AG08396 (cell line): Measurements from ENCODE around the gene YWHAE.
"Not testable (repeated sequence)": the region's sequence is repeated elsewhere in the genome, so short reads cannot be mapped to it uniquely, and the experiment has no call there.

Experiments
- DNase-seq: peaks from one replicate; pipeline ENCODE4 v3.0.0; 2012; ENCODE audit warnings: low spot score, mixed read lengths

The YWHAE gene

DNA sequence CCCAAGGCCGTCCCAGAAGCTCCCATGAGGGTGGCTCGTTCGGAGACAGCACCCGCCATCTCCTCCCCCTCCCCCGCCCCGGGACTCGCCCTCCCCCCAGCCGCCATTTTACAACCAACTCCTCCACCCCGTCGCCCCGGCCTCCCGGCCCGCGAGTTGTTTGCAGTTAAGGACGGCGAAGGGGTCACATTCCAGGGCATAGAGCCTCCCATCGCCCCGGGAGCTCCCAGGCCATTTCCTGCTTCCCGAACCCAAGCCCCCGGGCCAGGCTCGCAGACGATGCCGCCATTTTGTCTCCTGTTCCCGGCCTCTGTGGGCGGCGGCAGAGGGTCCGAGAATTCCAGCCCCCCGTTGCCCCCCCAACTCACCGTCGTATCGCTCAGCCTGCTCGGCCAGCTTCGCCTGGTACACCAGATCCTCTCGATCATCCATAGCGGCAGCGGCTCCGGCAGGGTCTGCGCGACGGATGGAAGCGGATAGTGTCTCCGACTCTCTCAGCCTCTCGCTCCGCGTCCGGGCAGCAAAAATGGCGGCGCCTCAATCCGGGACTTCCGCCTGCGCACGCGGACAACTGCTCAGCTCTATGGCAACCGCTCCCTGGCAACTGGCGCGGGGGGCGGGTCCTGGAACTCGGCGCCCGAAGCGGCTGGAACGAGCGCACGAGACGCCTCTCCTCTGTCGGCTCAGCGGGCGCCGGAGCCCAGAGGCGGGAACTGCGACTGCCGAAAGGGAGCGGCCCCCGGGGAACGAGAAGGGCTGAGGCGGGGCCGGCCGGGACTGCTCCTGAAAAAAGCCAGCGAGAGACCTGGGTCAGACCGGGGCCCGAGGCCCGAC is at the start of gene YWHAE:
YWHAE (minus strand) TSS at position 544 of the 834 bp plus-strand sequence; CDS start at position 432, 112 bp downstream.
- DNase-seq: peak; percentile 96

DNA sequence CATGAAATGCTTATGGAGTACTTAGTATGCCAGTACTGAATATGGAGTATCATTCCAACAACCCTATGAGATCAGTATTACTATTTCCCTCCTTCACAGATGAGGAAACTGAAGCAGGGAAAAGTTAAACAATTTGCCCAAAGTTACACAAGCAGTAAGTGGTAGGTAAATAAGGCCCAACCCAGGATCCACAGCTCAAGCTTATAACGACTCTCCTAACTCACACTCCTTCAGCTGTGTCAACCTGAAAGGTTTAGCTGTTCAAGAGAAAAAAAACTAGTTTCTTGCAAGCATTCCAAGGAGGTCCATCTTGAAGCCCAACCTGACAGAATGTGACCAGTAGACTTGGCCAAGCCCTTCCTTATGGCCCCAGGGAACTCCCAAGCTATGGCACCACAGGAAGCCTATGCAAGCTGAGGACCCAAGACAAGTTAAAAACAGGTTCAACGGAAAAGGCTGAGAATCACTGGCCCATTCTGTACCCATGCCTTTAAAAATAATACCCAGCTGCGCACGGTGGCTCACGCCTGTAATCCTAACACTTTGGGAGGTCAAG is 49.5 kb upstream of the YWHAE start:
- no peak for DNase-seq

DNA sequence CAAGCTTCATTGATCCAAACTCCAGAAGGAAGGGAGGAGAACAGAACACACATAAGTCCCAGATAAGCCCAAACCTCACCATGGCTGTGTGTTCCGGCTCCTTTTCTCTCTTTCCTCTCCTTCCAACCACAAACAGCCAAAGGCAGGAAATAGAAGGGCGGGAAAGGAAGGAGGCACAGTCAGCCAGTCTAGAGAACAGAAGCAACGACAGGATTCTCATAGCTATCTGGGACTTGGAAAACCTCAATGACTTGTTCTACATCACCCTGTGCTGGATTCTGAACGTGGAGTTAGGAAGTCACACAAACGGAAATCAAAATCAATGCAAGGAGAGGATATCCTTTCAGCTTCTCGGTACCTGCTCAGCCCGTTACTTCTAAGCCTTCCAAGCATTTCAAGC is 47.0 kb upstream of the YWHAE start:
- DNase-seq: no peak

DNA sequence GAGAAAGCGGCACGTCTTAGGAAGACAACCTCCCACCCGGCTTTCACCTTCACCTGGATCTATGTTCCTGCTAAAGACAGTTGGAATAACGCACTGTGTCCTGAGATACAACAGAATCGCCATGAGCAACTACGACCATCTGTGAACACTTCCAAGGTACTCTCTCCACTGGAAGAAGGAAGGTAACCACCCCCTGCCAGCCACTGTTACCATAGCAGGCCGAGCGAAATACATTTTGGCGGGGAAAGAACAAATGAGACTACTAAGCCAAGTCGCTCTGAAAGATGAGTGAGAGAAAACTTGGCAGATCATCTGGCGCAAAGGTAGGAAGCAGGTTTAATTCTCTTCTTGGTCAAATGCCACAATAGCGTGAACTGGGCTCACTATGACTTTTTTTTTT is 46.2 kb upstream of the YWHAE start:
- DNase-seq: no peak

DNA sequence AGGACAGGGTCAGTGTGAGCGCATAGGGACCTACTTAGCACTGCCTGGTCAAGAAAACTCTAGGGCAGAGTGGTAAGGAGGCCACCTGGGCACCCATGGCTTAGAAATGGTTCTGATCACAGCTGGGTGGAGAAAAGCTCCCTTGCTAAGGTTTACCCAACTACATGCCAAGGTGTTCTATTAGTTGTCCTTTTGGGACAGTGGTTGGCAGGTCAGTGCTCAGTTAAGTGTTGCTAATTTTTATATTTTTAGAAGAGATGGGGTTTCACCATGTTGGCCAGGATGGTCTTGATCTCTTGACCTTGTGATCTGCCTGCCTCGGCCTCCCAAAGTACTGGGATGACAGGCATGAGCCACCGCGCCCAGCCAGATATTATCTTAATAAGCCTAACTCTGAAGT is 45.7 kb upstream of the YWHAE start:
- not testable (repeated sequence) for DNase-seq

DNA sequence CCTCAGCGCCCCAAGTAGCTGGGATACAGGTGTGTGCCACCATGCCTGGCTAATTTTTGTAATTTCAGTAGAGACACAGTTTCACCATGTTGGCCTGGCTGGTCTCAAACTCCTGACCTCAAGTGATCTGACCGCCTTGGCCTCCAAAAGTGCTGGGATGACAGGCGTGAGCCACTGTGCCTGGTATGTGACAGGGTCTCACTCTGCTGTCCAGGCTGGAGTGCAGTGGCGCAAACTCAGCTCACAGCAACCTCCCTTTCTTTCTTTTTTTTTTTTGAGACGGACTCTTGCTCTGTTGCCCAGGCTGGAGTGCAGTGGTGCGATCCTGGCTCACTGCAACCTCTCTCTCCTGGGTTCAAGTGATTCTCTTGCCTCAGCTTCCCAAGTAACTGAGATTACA is 42.7 kb upstream of the YWHAE start:
- DNase-seq: not testable (repeated sequence)

DNA sequence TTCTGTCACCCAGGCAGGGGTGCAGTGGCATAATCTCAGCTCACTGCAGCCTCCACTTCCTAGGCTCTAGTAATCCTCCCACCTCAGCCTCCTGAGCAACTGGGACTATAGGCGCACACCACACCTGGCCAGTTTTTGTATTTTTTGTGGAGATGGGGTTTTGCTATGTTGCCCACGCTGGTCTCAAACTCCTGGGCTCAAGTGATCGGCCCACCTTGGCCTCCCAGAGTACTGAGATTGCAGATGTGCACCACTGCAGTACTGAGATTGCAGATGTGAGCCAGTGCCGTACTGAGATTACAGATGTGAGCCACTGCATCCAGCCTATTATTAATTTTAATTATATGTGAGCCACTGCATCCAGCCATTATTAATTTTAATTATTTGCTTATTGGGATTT is 42.2 kb upstream of the YWHAE start:
- DNase-seq: no peak

DNA sequence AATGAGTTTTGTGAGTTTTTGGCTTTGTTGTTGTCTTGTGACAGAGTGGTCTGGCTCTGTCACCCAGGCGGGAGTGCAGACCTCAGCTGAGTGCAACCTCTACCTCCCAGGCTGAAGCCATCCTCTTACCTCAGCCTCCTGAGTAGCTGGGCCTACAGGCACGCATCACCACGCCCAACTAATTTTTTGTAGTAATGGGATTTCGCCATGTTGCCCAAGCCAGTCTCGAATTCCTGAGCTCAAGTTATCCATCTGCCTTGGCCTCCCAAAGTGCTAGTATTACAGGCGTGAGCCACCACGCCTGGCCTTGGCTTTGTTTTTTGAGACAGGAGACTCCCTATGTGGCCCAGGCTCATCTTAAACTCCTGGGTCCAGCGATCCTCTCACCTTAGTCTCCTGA is 40.9 kb upstream of the YWHAE start:
- DNase-seq: no peak

DNA sequence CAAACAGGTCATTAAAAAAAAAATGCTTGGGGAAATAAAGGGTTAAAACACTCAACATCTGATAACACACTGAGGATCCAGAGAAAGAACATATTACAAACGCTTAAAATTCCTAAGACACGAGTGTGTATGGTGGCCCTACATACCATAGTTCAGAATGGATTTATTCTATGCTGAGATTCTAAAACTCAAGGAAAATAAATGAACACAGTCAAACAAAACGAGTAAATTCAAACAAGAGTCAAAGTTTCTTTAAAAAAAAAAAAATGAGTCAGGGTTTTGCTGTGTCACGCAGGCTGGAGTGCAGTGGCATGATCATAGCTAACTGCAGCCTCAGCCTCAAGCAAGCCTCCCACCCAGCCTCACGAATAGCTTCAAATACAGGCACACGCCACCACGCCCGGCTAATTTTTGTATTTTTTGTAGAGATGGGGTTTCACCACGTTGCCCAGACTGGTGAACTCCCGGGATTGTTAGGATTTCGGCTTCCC is 38.6 kb upstream of the YWHAE start:
- DNase-seq: no peak

DNA sequence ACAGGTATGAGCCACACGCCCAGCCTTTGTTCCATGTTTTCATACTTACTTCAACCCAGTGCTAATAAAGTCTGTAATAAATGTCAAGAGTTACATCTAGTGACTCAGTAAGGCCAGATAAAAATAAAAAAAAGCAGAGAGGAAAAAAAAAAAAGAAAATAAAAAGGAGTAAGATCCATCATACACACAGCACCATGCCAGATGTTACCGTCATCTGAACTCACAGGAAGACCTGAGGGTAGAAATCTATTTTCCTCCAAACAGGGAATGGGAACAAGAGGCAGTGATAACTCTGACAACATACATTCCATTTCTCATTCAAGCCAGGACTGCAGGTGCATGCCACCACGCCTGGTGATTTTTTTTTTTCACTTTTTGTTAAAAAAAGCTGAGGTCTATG is 35.3 kb upstream of the YWHAE start:
- DNase-seq: no peak

DNA sequence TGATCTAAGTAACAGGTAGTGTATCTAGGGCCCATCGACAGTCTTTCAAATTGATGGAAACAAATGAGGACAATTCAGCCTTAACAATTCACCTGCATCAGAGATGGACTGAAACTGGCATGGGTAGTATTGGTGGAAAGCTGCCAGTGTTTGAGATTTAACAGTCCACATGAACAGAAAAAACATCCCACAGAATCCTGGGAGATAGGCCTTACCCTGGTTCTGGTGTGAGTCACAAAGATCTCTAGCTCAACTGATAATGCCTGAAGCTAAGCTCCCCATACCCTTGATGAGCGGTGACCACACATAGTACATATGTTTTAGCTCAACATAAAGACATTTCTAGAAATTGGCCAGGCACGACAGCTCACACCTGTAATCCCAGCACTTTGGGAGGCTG is 34.1 kb upstream of the YWHAE start:
- no peak for DNase-seq

DNA sequence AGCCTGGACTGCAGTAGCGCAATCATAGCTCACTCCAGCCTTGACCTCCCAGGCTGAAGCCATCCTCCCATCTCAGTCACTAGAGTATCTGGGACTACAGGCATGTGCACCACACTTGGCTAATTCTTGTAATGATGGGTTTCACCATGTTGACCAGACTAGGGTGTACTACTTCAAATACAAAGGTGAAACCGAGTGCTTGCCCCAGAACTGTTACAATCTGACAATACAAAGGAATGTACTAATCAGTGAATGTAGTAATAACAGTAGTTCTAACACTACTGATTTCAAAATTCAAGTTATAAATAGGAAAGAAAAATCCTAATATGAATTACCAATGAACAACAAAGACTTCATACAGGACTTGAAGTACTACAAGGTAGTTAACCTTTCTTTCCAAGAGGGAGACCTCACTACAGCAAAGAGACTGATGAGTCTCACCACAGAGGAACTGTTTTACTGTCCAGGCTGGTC is 31.6 kb upstream of the YWHAE start:
- no peak for DNase-seq

DNA sequence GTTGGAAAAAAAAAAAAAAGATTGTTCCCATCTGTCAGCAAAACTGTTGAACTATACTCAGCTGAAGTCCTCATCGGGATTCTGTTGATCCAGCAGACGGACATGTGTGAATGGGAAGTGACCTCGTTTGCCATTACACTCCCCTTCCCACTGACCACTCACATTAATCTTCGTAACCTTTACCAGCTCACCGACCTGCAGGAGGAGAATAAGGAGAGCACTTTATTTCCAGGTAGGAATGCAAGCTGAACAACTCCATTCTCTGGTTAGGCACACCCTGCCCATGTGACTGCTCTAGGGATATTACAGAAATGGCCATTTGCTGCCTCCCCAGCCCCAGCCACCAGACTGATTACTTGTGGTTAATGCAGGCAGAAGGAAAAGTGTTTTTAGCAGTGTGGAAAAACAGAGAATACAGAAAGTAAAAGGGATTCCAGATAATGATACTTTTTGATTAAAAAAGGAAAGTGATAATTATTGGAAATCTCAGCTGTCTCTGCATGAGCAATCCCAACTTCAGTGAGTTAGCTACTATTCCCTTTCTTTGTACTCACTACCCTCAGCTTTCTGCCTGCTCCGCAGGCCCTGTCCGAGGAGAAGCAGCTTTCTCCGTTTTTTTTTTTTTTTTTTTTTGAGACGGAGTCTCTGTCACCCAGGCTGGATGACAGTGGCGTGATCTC is 23.6 kb upstream of the YWHAE start:
- DNase-seq: no peak

DNA sequence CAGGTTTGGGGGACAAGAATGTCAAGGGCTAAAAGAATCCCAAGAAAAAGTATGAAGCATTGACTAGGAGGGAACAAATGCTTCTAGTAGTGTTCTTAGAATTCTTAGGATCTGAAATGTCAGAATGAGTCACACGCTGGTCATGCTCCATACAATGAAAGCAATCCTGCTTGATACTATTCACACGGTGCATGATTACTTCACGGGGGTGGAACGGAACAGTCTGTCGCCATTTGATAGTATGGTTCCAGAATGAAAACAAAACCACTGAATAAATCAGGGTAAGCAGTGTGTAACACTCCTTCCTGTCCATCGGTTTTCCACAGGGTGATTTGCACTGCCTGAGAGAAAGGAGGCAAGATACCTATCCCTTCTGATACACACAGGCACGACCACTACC is 22.9 kb upstream of the YWHAE start:
- DNase-seq: peak; percentile 79

DNA sequence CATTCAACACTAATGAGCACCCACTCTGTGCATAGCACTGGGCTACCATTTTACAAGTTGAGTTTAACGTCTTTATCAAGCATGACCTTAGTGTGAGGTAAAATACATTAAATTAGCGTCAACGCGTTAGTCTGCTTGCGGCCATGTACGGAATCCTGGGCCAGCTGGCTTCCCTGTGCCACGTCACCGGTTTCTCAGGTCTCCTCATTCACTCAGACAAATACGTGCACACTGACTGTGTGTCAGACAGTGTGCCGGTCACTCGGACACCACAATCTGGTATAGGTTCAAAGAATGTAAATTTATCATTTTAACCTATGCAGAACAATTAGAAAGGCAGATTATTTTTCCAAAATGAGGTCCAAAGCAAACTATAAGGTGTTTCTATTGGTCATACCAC is 21.4 kb upstream of the YWHAE start:
- no peak for DNase-seq

DNA sequence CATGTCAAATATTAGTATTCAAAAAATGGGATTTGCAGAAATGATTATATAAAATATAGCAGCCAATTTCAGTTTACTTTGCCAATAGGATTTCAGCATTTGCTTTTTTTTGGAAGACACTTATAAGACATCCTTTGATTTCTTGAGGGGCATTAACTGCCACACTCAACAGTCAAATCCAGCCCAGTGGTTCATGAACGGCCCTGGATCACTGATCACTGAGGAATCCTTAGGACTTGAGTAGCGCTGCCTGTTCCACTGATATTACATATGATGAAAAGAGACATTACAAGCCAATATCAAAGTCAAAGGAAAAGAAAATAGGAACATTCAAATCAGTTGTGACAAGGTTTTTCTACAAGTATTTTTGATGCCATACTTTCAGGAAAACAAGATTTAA is 21.0 kb upstream of the YWHAE start:
- DNase-seq: no peak

DNA sequence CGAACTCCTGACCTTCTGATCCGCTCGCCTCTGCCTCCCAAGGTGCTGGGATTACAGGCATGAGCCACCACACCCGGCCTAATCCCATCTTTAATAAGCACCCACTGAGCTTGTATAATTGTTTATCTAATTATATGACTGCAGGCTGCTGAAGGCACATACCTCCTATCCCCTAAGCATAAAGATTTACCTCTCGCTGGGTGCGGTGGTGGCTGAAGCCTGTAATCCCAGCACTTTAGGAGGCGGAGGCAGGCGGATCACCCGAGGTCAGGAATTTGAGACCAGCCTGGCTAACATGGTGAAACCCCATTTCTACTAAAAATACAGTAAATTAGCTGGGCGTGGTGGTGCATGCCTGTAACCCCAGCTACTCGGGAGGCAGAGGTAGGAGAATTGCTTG is 20.1 kb upstream of the YWHAE start:
- no peak for DNase-seq

DNA sequence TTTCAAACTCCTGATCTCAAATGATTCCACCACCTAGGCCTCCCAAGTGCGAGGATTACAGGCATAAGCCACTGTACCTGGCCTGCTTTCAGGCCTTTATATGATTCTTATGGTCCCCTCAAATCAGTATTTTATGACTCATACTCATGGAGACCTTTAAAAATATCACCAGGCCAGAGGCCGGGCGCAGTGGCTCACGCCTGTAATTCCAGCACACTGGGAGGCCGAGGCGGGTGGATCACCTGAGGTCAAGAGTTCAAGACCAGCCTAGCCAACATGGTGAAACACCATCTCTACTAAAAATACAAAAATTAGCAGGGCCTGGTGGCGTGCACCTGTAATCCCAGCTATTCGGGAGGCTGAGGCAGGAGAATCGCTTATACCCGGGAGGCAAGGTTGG is 18.5 kb upstream of the YWHAE start:
- not testable (repeated sequence) for DNase-seq

DNA sequence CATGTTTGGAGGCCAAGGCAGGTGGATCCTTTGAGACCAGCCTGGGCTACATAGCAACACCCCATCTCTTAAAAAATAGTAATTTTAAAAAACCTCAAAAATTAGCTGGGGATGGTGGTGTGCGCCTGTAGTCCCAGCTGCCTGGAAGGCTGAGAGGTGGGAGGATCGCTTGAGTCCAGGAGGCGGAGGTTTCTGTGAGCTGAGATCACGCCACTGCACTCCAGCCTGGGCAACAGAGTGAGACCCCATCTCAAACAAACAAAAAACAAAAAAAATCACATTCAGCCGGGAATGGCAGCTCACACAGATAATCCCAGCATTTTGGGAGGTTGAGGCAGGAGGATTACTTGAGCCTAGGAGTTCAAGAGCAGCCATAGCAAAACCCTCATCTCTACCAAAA is 16.4 kb upstream of the YWHAE start:
- DNase-seq: no peak

DNA sequence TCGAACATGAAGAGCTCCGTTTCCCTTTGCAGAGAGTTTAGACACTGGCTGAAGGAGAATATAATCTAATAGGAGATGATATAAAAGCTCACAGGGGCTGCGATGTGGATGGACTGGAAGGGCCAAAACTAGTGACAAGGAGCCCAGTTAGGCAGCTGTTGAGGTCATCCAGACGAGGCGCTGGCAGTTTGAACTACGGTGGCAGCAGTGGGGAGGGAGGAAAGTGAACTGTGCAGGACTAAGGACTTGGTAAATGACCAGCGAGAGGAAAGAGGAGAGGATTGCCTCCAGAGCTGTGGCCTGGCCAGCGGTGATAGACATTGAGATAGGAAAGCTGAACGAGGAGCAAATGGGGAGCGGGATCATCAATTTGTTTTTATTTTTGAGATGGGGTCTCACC is 14.6 kb upstream of the YWHAE start:
- no peak for DNase-seq

DNA sequence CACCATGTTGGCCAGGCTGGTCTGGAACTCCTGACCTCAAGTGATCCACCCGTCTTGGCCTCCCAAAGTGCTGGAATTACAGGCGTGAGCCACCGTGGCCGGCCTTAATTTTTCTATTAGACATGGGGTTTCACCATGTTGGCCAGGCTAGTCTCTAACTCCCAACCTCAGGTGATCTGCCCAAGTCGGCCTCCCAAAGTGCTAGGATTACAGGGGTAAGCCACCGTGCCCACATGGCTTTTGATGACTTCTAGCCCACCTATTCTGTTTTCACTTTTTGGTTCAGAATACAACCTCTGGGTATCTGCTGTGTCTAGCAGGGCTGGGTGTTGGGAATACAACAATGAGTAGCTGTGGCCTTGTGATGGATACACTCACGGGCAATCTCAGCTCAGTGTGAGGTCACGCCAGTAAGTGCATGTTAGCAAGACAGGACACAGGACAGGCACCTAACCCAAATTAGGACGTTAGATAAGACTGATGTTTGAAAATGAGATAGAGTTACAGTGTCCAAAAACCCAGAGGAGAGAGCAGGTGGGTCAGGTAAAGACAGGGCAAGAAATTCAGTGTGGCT is 14.1 kb upstream of the YWHAE start:
- DNase-seq: no peak

DNA sequence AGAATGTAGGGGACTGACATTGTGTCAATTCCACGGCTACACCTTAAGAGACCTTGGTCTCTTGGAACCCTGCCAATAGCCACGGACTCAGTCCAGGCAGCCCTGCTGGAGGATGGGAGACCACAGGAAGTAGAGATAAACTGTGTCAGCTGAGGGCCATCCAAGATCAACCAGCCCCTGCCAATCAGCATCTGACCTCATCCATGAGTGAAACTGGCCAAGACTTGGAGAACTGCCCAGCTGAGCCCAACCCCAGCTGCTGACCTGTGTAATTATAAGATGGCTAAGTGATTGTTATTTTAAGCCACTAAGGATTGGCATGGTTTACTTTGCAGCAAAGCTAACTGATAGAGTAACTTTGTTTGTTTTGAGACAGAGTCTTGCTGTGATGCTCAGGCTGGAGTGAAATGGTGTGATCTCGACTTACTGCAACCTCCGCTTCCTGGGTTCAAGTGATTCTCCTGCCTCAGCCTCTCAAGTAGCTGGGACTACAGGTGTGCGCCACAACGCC is 13.3 kb upstream of the YWHAE start:
- peak; percentile 70 for DNase-seq
